Activated naive CD8-positive, alpha-beta T cell treated with anti-CD3 and anti-CD28 coated beads, Interleukin-2, amount 10 ng/mL, durations not matched to agents 7 days and 5 days (primary cell): ENCODE results near the gene CTIF. TPM values are rescaled to one million over a fixed set of nuclear protein-coding genes. Genes with fewer than 3 reads are reported as not detected.
A peak's percentile ranks its signal among the peaks of the same experiment; 100 is the strongest.

Experiments used
- ATAC-seq: fragments of 150-1000 bp; cut with Tn5 transposase; one replicate; pipeline ENCODE4 v1.10.0; 2021; ENCODE audit warnings: low read depth, moderate library complexity
- POLR2A ChIA-PET: fragments of 350-600 bp; sonication (Branson Sonifier 250); formaldehyde crosslinking; loops from one replicate; lab custom pipeline; 2021; ENCODE audit warnings: antibody characterized with exemption; lab: Charles Lee
- DNase-seq: peaks from one replicate; pipeline ENCODE4 v3.0.0; 2021
- H3K27ac Mint-ChIP-seq: one replicate; pipeline ENCODE4 v1.8.0; 2022; ENCODE audit warnings: mild to moderate bottlenecking, mixed read lengths
- H3K27me3 Mint-ChIP-seq: one replicate; pipeline ENCODE4 v1.8.0; 2022; ENCODE audit warnings: mild to moderate bottlenecking, moderate library complexity, mixed read lengths
- H3K36me3 Mint-ChIP-seq: one replicate; pipeline ENCODE4 v1.8.0; 2021; ENCODE audit warnings: mild to moderate bottlenecking, mixed read lengths
- H3K4me1 Mint-ChIP-seq: one replicate; pipeline ENCODE4 v1.8.0; 2021; ENCODE audit warnings: mixed read lengths
- H3K4me3 Mint-ChIP-seq: one replicate; pipeline ENCODE4 v1.8.0; 2022; ENCODE audit warnings: mild to moderate bottlenecking, moderate library complexity, mixed read lengths
- H3K9me3 Mint-ChIP-seq: one replicate; pipeline ENCODE4 v1.8.0; 2021; ENCODE audit warnings: mixed read lengths
- total RNA-seq, 2 experiments: library from RNA; stranded (reverse); gene quantifications; one replicate each; pipeline ENCODE4 v1.2.3, GENCODE V29; 2021

CTIF gene
- total RNA-seq, 2 experiments from 2014 or later, result 2.4 to 3.0 TPM

DNA sequence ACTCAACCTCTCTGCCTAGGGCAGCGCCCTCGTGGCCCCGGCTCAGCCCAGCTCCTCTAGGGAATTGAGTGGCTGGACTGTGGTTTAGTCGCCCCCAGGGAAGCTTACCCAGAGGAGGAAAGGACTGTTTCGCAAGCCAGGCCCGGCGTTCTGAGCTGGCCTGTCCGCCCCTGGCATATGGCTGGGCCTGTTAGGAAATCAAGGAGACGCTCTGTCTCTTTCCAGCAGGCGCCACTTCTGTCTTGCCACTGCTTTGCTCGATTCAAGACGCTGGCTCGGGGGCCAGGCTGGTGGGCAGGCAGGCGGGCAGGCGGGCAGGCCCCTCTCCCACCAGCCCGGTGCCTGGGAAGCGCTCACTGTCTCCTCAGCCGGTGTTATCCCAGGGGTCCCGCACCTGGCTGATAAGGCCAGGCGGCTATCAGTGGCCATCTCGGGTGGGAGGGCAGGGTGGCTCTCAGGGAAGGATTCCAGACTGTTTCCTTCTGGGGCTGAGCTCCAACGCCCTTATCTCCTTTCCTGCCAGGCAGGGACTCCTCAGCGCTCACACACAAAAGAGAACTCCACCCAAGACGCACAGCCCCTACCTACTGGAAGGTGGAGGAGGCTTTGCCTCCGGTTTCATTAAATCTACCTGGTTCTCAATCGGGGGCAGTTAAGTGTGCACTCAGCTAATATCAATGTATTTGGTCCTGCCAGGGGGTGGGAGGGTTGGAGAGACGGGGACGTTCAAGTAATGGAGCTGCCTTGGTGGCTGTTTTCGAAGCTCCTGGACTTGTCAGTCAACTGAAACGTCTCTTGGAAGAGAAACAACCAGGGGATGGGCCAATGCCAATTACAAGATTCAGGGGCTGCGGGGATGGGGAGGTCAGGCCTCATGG is 302.8 kb downstream of the CTIF start:
- Mint-ChIP-seq H3K9me3 (peaks cover 5% of the 10 kb centered on the region), H3K4me3 (peak overlapping the region; percentile 54), H3K27ac (peak overlapping the region; percentile 89), H3K27me3 (no peaks in the 10 kb centered on the region), H3K36me3 (peaks cover 7% of the 10 kb centered on the region), H3K4me1 (peaks cover 62% of the 10 kb centered on the region)
- POLR2A ChIA-PET, result interaction anchor here (1.1 to 2.9 kb wide), 4 partner anchors 8 to 27 kb away, joined by 3 to 15 read pairs (median 7); no protein-coding TSS in a partner anchor
- DNase-seq (peak; percentile 28), ATAC-seq (no peak)

DNA sequence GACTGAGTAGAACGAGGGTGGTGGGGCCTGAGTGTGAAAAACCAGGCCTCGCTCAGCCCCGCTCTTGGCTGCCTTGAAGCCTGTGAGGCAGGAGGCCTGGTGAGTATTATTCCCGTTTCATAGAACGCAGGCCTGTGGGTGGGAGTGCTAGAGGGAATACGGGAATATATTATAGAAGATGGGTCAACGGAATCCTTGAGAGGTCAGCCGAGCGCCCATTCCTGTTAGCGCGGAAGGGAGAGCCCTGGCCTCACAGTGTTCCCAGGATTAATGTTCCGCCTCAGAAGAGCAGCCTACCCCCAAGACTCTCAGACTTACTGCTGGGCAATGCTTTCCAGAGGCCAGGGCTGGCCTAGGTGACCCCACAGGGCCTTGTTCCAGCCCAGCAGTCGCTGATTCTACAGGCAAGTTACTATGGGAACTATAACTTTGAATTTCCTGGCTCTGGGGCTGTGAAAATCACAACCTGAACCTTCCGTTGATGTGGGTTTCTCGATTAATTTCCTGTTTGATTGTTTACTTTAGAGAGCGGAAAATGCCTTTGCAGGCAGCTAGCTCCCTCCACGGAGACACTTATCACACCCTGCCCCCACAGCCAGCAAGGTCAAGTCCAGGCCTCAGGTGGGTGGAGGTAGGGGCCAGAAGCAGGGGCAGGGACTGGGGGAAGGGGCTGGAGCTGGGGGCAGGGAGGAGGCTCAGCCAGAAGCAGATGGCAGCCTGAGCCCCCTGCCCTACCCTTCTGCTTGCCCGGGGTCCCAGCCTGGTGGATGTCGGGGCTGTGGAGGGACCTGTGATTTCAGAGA is 303.6 kb downstream of the CTIF start:
- POLR2A ChIA-PET, result interaction anchor here (1.0 to 2.9 kb wide), 6 partner anchors 9 to 82 kb away, joined by 3 to 15 read pairs (median 5); no protein-coding TSS in a partner anchor
- no peaks in the 10 kb centered on the region for H3K27me3 Mint-ChIP-seq
- peak overlapping the region; percentile 89 for H3K27ac Mint-ChIP-seq
- H3K9me3 Mint-ChIP-seq, result peaks cover 6% of the 10 kb centered on the region
- DNase-seq, result peak; percentile 61
- ATAC-seq, result peak; percentile 83
- peak overlapping the region; percentile 54 for H3K4me3 Mint-ChIP-seq
- H3K4me1 Mint-ChIP-seq, result peaks cover 57% of the 10 kb centered on the region
- H3K36me3 Mint-ChIP-seq, result peaks cover 8% of the 10 kb centered on the region

DNA sequence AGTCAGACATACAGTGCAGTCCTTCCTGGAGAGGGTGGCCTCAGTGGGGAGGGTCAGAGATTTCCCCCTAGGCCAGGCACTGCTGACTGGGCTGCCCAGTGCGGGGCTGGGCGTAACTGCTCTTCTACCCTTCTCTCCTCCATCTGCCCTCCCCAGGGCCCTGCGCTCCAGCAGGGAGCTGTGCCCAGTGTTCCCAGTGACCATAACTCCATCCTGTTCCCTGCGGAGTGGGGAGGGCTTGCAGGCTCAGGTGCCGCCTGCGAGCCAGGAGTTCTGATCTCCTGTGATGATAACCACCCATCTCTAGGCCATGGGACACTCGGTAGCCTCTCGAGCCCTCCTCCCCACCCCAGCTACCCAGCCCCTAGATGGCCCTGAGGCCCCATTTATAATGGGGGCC is 304.3 kb downstream of the CTIF start:
- H3K4me3 Mint-ChIP-seq, result peak overlapping the region; percentile 23
- DNase-seq, result no peak
- H3K4me1 Mint-ChIP-seq, result peaks cover 57% of the 10 kb centered on the region
- no peaks in the 10 kb centered on the region for H3K27me3 Mint-ChIP-seq
- peak overlapping the region; percentile 84 for H3K27ac Mint-ChIP-seq
- no peak for ATAC-seq
- peaks cover 6% of the 10 kb centered on the region for H3K9me3 Mint-ChIP-seq
- H3K36me3 Mint-ChIP-seq, result peaks cover 8% of the 10 kb centered on the region
- POLR2A ChIA-PET, result interaction anchor here (1.0 to 2.9 kb wide), 5 partner anchors 8 to 81 kb away, joined by 3 to 15 read pairs (median 7); no protein-coding TSS in a partner anchor

DNA sequence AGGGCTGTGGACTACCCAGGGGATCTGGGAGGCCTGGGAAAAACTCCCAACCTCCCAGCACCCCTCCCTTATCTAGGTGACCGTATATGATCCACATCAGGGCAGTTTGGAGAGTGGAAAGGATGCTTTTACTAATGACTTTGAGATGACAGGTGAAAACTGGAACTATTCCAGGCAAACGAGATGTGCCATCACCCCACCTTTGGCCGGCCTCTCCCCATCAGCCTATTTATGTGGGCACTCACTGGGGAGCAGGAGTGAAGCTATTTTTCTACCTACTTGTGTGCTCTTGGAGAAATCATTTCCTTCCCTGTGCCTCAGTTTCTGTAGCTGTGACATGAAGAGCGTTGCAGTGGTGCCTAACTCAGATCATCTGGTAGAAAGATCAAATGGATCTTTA is 304.8 kb downstream of the CTIF start:
- DNase-seq (no peak), ATAC-seq (no peak)
- no peaks in the 10 kb centered on the region for H3K27me3 Mint-ChIP-seq
- H3K4me1 Mint-ChIP-seq, result peaks cover 54% of the 10 kb centered on the region
- POLR2A ChIA-PET, result interaction anchor here (1.0 to 2.9 kb wide), 2 partner anchors 10 to 108 kb away, joined by 3 to 15 read pairs; no protein-coding TSS in a partner anchor
- no peak overlapping the region for H3K4me3 Mint-ChIP-seq
- H3K36me3 Mint-ChIP-seq, result peaks cover 8% of the 10 kb centered on the region
- peak overlapping the region; percentile 84 for H3K27ac Mint-ChIP-seq
- peaks cover 6% of the 10 kb centered on the region for H3K9me3 Mint-ChIP-seq

GRCh38 chr18:48844271-48844670 is 305.4 kb downstream of the CTIF start:
- Mint-ChIP-seq H3K27ac (no peak overlapping the region), H3K36me3 (peaks cover 8% of the 10 kb centered on the region), H3K4me3 (no peak overlapping the region), H3K4me1 (peaks cover 47% of the 10 kb centered on the region), H3K27me3 (no peaks in the 10 kb centered on the region), H3K9me3 (peaks cover 6% of the 10 kb centered on the region)
- ATAC-seq (no peak), DNase-seq (peak; percentile 21)
- POLR2A ChIA-PET, result interaction anchor here (1.0 to 2.9 kb wide), 2 partner anchors 10 to 108 kb away, joined by 3 to 15 read pairs; no protein-coding TSS in a partner anchor

GRCh38 chr18:48845174-48845573 is 306.3 kb downstream of the CTIF start:
- no peaks in the 10 kb centered on the region for H3K27me3 Mint-ChIP-seq
- H3K4me3 Mint-ChIP-seq, result no peak overlapping the region
- POLR2A ChIA-PET, result no interaction called here
- ATAC-seq, result no peak
- peak overlapping the region; percentile 21 for H3K27ac Mint-ChIP-seq
- peaks cover 8% of the 10 kb centered on the region for H3K36me3 Mint-ChIP-seq
- peaks cover 6% of the 10 kb centered on the region for H3K9me3 Mint-ChIP-seq
- H3K4me1 Mint-ChIP-seq, result peaks cover 40% of the 10 kb centered on the region
- peak; percentile 13 for DNase-seq

DNA sequence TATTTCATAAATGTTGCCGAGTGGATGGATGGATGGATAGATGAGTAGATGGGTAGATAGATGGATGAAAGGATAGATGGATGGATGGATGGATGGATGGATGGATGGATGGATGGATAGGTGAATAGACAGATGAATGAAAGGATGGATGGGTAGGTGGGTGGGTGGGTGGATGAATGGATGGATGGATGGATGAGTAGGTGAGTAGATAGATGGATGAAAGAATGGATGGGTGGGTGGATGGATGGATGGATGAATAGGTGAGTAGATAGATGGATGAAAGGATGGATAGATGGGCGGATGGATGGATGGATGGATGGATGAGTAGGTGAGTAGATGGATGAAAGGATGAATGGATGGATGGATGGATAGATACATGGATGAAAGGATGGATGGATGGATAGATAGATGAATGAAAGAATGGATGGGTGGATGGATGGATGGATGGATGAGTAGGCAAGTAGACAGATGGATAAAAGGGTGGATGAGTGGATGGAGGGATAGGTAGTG is 307.6 kb downstream of the CTIF start:
- Mint-ChIP-seq H3K9me3 (peaks cover 6% of the 10 kb centered on the region), H3K27ac (no peak overlapping the region), H3K27me3 (no peaks in the 10 kb centered on the region), H3K4me3 (no peak overlapping the region), H3K36me3 (peaks cover 8% of the 10 kb centered on the region), H3K4me1 (peaks cover 38% of the 10 kb centered on the region)
- DNase-seq, result no peak
- POLR2A ChIA-PET, result interaction anchor here (0.7 kb wide), 1 partner anchor 142 kb away, joined by 6 read pairs; no protein-coding TSS in a partner anchor
- no peak for ATAC-seq

DNA sequence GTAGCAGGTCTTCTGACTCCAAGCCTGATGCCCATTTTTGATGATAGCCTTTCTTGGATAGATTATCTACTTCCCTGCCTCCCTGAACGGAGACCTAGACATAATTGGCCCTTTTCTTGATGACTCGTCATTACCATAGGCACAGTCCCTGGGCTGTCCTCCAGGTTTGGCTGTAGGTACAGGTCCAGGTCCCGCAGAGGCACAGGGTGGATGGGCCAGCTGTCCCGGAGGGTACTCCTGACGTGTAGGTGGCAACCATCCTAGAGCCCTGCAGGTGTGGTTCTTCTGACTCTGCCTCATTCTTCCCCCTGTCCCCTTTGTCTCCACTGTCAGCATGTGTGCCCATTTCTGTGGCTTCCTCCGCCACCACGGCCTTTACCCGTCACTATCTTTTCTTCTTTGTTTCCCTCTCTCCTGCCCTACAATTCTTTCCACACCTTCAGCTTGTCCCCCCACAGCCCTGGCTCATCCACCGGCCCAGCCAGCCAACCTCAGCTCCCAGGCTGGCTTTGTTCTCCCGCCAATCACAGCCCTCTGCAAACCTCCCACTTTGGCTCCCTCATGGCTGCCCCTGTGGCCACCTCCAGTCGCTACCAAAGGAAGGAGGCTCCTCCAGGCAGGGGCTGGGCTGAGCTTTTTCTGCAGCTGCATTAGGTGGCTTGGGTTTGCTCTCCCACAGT is 309.1 kb downstream of the CTIF start:
- no peak overlapping the region for H3K4me3 Mint-ChIP-seq
- POLR2A ChIA-PET, result no interaction called here
- peak overlapping the region; percentile 2 for H3K27ac Mint-ChIP-seq
- peaks cover 38% of the 10 kb centered on the region for H3K4me1 Mint-ChIP-seq
- H3K27me3 Mint-ChIP-seq, result no peaks in the 10 kb centered on the region
- peaks cover 6% of the 10 kb centered on the region for H3K9me3 Mint-ChIP-seq
- DNase-seq (no peak), ATAC-seq (no peak)
- peaks cover 8% of the 10 kb centered on the region for H3K36me3 Mint-ChIP-seq

- no peak overlapping the region for H3K27ac Mint-ChIP-seq
- H3K9me3 Mint-ChIP-seq, result peaks cover 6% of the 10 kb centered on the region
- H3K4me3 Mint-ChIP-seq, result no peak overlapping the region
- DNase-seq (no peak), ATAC-seq (no peak)
- peaks cover 36% of the 10 kb centered on the region for H3K4me1 Mint-ChIP-seq
- POLR2A ChIA-PET, result interaction anchor here (0.6 kb wide), 1 partner anchor 81 kb away, joined by 8 read pairs; no protein-coding TSS in a partner anchor
- H3K27me3 Mint-ChIP-seq, result no peaks in the 10 kb centered on the region
- H3K36me3 Mint-ChIP-seq, result peaks cover 8% of the 10 kb centered on the region
Measured at GRCh38 chr18:48848641-48849143, 309.9 kb downstream of the CTIF start.

- Mint-ChIP-seq H3K4me1 (peaks cover 39% of the 10 kb centered on the region), H3K36me3 (peaks cover 5% of the 10 kb centered on the region), H3K9me3 (peaks cover 4% of the 10 kb centered on the region)
Measured at GRCh38 chr18:48850822-48851598, 312.2 kb downstream of the CTIF start.

GRCh38 chr18:48851599-48851960 is 312.7 kb downstream of the CTIF start:
- no peak for DNase-seq
- Mint-ChIP-seq H3K27ac (peak overlapping the region; percentile 64), H3K27me3 (no peaks in the 10 kb centered on the region), H3K9me3 (peaks cover 1% of the 10 kb centered on the region), H3K36me3 (peaks cover 1% of the 10 kb centered on the region), H3K4me1 (peaks cover 40% of the 10 kb centered on the region), H3K4me3 (peak overlapping the region; percentile 35)
- POLR2A ChIA-PET, result interaction anchor here (1.3 kb wide), 1 partner anchor 9 kb away, joined by 7 read pairs; no protein-coding TSS in a partner anchor
- peak; percentile 60 for ATAC-seq

More at GRCh38 chr18:48850822-48851598, 312.2 kb downstream of the CTIF start:
- peak overlapping the region; percentile 35 for H3K4me3 Mint-ChIP-seq
- H3K27ac Mint-ChIP-seq, result peak overlapping the region; percentile 64
- POLR2A ChIA-PET, result interaction anchor here (1.3 kb wide), 1 partner anchor 9 kb away, joined by 7 read pairs; no protein-coding TSS in a partner anchor
- no peaks in the 10 kb centered on the region for H3K27me3 Mint-ChIP-seq
- ATAC-seq (no peak), DNase-seq (no peak)
